Measurements from ENCODE around the gene IL12RB1. TPM values are rescaled to one million over a fixed set of nuclear protein-coding genes. Genes with fewer than 3 reads are reported as not detected.

Gene IL12RB1
- total and polyA plus RNA-seq, 2 of the 8 experiments (the other 6 are each of a cell fraction or from before 2014, with no cell fraction given): 0.03 TPM; not detected in 1

DNA sequence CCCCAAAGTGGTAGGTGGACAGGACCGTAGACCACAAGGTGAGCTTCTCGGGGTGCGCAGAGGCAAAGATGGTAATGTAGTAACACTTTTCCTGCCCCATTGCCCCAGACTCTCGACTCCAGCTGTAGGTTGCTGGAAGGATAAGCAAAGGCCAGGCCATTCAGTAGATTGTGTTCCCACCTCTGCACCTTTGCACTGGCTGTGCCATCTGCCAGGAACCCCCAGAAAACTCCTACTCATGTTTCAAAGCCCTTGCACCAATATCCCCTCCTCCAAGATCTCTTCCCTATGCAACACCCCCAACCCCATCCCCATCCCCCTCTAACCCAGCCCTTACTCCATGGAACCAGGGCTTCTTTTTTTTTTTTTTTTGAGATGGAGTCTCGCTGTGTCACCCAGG lies 18.3 kb downstream of the IL12RB1 start:
- H3K27me3 ChIP-seq (replicated peaks in 1 of 4; ENCODE audit: control insufficient read depth in 3 of 4, extremely low read depth in 1 of 4, insufficient read depth in 3 of 4, low read length in 3 of 4): no peaks in the 10 kb centered on the region
- no peaks in the 10 kb centered on the region for H4K20me1 ChIP-seq (replicated peaks in 1 of 2; ENCODE audit: control insufficient read depth in 1 of 2, insufficient read depth in 2 of 2, low read length in 2 of 2)
- H3K18ac ChIP-seq (ENCODE audit: extremely low read depth, low read length): no peak overlapping the region
- FAIRE-seq (no peak), DNase-seq (ENCODE audit: low read depth in 1 of 2, low spot score in 2 of 2) (no peak)
- no peak overlapping the region for H3K9ac ChIP-seq (replicated peaks in 1 of 4; ENCODE audit: extremely low read depth in 1 of 4, low read depth in 3 of 4, low read length in 3 of 4)
- no peak overlapping the region for H3K14ac ChIP-seq (ENCODE audit: insufficient read length)
- H2AFZ ChIP-seq (ENCODE audit: low read length): no peak overlapping the region
- H3K79me1 ChIP-seq (ENCODE audit: low read depth, low read length): no peaks in the 10 kb centered on the region
- H3K23ac ChIP-seq (ENCODE audit: insufficient read length): no peak overlapping the region
- H2BK20ac ChIP-seq (ENCODE audit: low read length): no peak overlapping the region
- no peaks in the 10 kb centered on the region for H3K79me2 ChIP-seq (ENCODE audit: control insufficient read depth in 1 of 2, insufficient read depth in 2 of 2, low read length in 2 of 2)
- no peak overlapping the region for H4K8ac ChIP-seq (ENCODE audit: extremely low read depth, insufficient read depth, low read length)
- no peak overlapping the region for H2BK15ac ChIP-seq (ENCODE audit: low read length)
- no peak overlapping the region for H3K4ac ChIP-seq (replicated peaks; ENCODE audit: insufficient read length, low read depth, low read length)
- H3K4me2 ChIP-seq (ENCODE audit: insufficient read depth in 1 of 2, low read depth in 2 of 2, low read length in 2 of 2): no peak overlapping the region
- no peak overlapping the region for H3K4me3 ChIP-seq (ENCODE audit: extremely low read depth in 1 of 4, insufficient read depth in 2 of 4, low read depth in 3 of 4, low read length in 4 of 4)
- H3K36me3 ChIP-seq (ENCODE audit: control insufficient read depth in 2 of 4, insufficient read depth in 4 of 4, low read length in 3 of 4): no peaks in the 10 kb centered on the region
- no peak overlapping the region for H2AK5ac ChIP-seq (ENCODE audit: low read depth, low read length)
- H3K4me1 ChIP-seq (replicated peaks in 1 of 4; ENCODE audit: control insufficient read depth in 3 of 4, insufficient read depth in 4 of 4, low read length in 3 of 4): no peaks in the 10 kb centered on the region
- TF ChIP-seq RNF2 (IDR thresholded peaks at IDR 0.05; ENCODE audit: borderline replicate concordance, low read depth, low read length, missing control alignments, poor library complexity, severe bottlenecking) (no peak), HDAC2 (IDR thresholded peaks at IDR 0.05; ENCODE audit: borderline replicate concordance in 1 of 2, low read depth in 2 of 2, low read length in 2 of 2) (no peak), RAD21 (IDR thresholded peaks at IDR 0.05 in 1 of 2, conservative IDR thresholded peaks at IDR 0.05 in 1 of 2; ENCODE audit: low read depth in 2 of 2, low read length in 2 of 2) (no peak), SIRT6 (IDR thresholded peaks at IDR 0.05; ENCODE audit: low read length) (no peak)
- TF ChIP-seq, protein P1, sequence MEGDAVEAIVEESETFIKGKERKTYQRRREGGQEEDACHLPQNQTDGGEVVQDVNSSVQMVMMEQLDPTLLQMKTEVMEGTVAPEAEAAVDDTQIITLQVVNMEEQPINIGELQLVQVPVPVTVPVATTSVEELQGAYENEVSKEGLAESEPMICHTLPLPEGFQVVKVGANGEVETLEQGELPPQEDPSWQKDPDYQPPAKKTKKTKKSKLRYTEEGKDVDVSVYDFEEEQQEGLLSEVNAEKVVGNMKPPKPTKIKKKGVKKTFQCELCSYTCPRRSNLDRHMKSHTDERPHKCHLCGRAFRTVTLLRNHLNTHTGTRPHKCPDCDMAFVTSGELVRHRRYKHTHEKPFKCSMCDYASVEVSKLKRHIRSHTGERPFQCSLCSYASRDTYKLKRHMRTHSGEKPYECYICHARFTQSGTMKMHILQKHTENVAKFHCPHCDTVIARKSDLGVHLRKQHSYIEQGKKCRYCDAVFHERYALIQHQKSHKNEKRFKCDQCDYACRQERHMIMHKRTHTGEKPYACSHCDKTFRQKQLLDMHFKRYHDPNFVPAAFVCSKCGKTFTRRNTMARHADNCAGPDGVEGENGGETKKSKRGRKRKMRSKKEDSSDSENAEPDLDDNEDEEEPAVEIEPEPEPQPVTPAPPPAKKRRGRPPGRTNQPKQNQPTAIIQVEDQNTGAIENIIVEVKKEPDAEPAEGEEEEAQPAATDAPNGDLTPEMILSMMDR (IDR thresholded peaks at IDR 0.05; ENCODE audit: control extremely low read depth in 1 of 3, insufficient read depth in 1 of 3, low read depth in 1 of 3, low read length in 3 of 3): no peak
- POLR2A ChIA-PET (ENCODE audit: partially characterized antibody): interaction anchor here (0.7 kb wide), 1 partner anchor 12 kb away, joined by 3 read pairs; no protein-coding TSS in a partner anchor
- H3K56ac ChIP-seq (replicated peaks; ENCODE audit: insufficient read length, low read depth, low read length): no peak overlapping the region
- H4K5ac ChIP-seq (ENCODE audit: insufficient read length, low read depth, low read length): no peak overlapping the region
- H2BK5ac ChIP-seq (ENCODE audit: low read depth, low read length): no peak overlapping the region
- no peaks in the 10 kb centered on the region for H3K23me2 ChIP-seq (ENCODE audit: low read depth, low read length)
- 89% methylated on average over 4 of the region's 5 CpGs; no CpG with 5 or more reads in 1 of the 2 experiments for WGBS, 2 experiments (ENCODE audit: extremely low coverage in 1 of 2, insufficient coverage in 1 of 2, insufficient read length in 1 of 2, insufficient replicate concordance in 2 of 2, low coverage in 1 of 2, low lambda C conversion rate in 2 of 2, missing lambda C conversion rate in 1 of 2)
- no peak overlapping the region for H4K91ac ChIP-seq (replicated peaks; ENCODE audit: insufficient read length, low read length)
- H2BK12ac ChIP-seq (ENCODE audit: low read depth, low read length): no peak overlapping the region
- CTCF ChIA-PET (ENCODE audit: partially characterized antibody): interaction anchor here (0.7 to 2.8 kb wide), 3 partner anchors 10 to 184 kb away, joined by 3 to 13 read pairs (median 5); no protein-coding TSS in a partner anchor
- H3K27ac ChIP-seq (ENCODE audit: low read depth, low read length): no peak overlapping the region
- no peak overlapping the region for H2BK120ac ChIP-seq (replicated peaks; ENCODE audit: low read depth, low read length)
- no peaks in the 10 kb centered on the region for H3K9me3 ChIP-seq (ENCODE audit: insufficient read depth in 2 of 2, low read depth in 1 of 2, low read length in 1 of 2)
